HEK293T (cell line): ENCODE data around the gene WDSUB1.

Experiments
- BHLHE40 ChIP-seq: fragments of 450-650 bp; IDR thresholded peaks from 2 replicates; pipeline ENCODE4 v1.6.1; 2016; ENCODE audit warnings: mild to moderate bottlenecking, moderate library complexity, borderline replicate concordance
- ELF4 ChIP-seq: fragments of 450-650 bp; IDR thresholded peaks from 2 replicates; pipeline ENCODE4 v1.6.1; 2017; ENCODE audit warnings: antibody characterized with exemption
- FOXK2 ChIP-seq: fragments of 450-650 bp; IDR thresholded peaks from 2 replicates; pipeline ENCODE4 v1.6.1; 2016; ENCODE audit warnings: mild to moderate bottlenecking
- FOXM1 ChIP-seq: fragments of 450-650 bp; IDR thresholded peaks from 2 replicates; pipeline ENCODE4 v1.6.1; 2017; ENCODE audit warnings: mild to moderate bottlenecking, borderline replicate concordance
- HDGF ChIP-seq: fragments of 450-650 bp; IDR thresholded peaks from 2 replicates; pipeline ENCODE4 v1.6.1; 2017; ENCODE audit warnings: antibody characterized with exemption, borderline replicate concordance
- NFRKB ChIP-seq: fragments of 450-650 bp; IDR thresholded peaks from 2 replicates; pipeline ENCODE4 v1.6.1; 2016; ENCODE audit warnings: mild to moderate bottlenecking, moderate library complexity
- SUZ12 ChIP-seq: fragments of 450-650 bp; IDR thresholded peaks from 2 replicates; pipeline ENCODE4 v1.6.1; 2016; ENCODE audit warnings: mild to moderate bottlenecking
- ZNF384 ChIP-seq: fragments of 450-650 bp; IDR thresholded peaks from 2 replicates; pipeline ENCODE4 v1.6.1; 2016

DNA sequence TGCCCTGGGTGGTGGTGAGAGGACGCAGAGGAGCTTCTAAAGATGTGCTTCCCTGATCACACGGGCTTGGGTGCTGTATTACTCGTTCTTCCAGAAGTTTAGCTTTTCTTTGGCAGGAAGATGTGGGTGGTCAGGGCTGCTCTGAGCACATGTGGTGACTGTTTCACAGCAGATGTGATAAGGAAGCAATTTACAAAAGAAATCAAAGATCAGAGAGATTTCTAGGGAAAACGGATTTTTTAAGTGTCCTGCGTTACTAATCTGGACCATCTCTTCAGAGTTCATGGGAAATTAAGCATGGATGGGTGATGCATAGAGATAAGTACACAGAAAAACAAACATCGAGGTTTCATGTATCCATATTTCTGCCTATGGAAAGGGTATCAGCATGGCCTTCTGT is 99.4 kb downstream of the WDSUB1 start:
- no peak for TF ChIP-seq SUZ12
- no peak for TF ChIP-seq NFRKB
- no peak for TF ChIP-seq FOXK2
- TF ChIP-seq BHLHE40: no peak
- no peak for TF ChIP-seq ELF4
- no peak for TF ChIP-seq ZNF384
- no peak for TF ChIP-seq HDGF
- no peak for TF ChIP-seq FOXM1
